Islet precursor cell (in vitro differentiated cells): ENCODE data around the gene GK.
"Not testable (repeated sequence)": the region's sequence is repeated elsewhere in the genome, so short reads cannot be mapped to it uniquely, and the experiment has no call there.

Source experiments
- DNase-seq: peaks from one replicate; pipeline ENCODE4 v3.0.0-alpha.2; 2018

GK gene

DNA sequence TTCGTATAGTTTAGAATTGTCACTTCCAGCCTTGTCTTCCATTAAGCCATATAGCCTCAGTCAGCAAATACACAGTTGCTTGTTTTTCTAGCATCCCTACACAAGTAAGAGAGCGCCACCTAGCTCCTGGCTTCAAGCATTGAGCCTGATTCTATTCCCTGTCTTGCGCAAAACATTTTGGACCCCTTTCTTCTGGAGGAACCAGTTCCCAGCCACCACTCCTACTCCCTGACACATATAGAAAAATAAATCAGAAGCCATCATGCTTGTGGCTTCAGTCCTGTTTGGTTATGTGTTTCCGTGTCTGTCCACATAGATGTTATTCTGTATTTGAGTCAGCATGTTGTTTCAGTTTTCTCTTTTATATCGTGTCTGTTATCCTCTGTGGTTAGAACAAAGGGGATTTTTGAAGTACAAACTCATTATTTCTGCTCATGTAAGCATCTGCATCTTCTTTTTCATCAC is 59.9 kb downstream of the GK start:
- DNase-seq = peak; percentile 71

DNA sequence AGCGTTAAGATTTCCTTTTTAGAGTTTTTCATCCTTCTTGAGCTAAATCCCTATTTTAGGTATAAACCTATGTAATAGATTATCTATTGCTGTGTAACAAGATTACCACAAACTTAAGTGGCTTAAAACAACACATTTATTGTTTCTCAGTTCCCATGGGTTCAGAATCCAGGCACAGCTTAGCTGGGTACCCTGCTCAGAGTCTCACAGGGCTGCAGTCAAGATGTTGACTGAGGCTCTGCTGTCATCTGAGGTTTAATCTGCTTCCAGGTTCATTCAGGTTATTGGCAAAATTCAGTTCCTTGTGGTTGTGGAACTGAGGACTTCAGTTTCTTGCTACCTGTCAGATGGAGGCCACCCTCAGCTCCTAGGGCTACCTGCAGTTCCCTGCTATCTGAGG is 60.9 kb downstream of the GK start:
- DNase-seq = no peak

DNA sequence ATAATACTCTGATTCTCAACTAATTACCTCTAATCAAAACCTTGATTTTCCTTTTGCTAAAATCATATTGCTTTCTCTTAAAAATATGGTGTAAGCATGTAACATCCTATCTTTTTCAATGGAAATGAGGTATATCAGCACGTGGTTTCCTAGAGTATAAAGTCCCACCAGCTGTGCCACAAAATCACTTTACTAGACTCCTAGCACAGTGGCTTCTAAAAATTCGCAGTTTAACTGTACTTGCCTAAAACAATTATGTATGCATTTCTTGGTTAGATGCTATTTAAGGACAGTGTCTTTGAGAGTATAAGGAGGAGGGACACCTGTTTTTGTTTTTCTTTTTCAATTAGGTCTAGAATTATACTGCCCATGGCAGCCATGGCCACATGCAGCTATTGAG is 62.8 kb downstream of the GK start:
- DNase-seq = no peak

DNA sequence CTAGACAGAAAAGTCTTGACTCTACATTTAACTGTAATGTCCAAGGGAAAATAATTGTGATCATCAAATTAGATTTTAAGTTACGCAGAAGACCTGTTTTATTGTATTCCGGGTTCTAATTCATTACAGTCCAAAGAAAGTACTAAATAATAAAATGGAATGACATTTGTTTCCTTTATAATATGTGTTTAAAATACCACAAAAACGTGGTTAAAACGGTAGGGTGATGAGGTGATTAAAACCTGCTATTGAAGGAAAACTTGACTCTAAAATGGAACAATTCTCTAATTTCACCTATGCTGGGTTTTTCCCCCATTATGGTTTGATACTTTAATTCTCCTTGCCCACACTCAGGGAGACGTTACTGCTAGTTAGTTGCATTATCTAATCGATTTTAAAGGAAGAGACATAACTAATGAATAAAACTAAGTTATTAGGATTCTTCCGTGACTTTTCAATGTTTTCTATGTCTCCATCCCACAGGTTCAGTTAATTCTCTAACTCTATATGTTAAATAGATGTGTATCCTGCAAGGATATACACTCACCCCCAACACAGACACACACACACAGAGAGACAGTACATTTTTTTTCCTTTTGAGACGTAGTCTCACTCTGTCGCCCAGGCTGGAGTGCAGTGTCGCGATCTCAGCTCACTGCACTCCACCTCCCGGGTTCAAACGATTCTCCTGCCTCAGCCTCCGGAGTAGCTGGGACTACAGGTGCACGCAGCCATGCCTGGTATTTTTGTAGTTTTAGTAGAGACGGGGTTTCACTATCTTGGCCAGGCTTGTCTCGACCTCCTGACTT is 80.8 kb downstream of the GK start:
- no peak for DNase-seq

DNA sequence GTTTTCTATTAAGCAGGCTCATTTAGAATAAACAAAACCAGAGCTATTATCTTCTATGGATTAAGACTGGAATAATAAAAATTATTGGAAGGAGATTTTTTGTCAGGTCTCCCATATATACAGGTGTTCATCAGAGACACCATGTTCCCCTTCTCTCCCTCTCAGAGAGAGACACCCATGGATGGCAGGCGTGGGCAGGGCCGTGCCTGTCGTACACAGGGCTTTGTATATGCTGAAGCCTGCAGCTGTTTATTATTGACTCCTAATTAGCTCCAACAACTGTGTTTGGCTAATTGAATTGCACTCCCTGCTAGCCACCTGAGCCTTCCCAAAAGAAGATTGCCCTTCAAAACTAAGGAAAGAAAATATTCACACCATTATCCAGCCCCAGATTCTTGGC is 81.6 kb downstream of the GK start:
- DNase-seq = no peak

DNA sequence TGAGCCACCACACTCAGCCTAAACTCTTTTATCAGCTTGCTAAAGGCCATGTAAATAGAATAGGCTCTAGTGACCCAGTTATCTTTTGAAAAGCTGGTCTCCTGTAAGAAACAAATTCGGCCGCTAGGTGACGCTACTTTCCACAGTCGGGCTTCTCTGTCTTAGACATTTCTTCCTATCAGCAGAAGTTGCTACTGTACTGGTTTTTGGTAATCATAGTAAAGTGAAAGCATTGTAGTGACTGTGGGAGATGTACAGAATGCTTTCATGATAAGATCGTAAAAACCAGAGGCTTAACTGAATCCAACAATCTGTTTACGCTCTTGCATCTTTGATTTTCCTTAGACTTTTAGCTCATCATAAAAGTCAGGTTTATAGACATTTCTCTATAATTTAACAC is 82.6 kb downstream of the GK start:
- DNase-seq = peak; percentile 66

DNA sequence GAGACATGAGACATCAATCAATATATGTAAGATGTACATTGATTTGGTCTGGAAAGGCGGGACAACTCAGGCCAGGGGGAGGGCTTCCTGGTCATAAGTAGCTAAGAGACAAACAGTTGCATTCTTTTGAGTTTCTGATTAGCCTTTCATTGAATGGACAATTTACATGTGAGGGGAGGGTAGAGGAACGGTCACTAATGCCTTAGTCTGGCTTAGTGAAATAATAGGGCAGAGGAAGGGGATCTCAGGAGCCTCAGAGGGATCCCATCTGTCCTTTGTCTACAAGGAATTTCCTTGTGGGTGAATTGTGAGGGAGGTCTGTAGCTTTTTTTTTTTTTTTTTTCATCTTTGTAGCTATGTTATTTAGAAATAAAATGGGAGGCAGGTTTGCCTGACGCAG is 88.3 kb downstream of the GK start:
- no peak for DNase-seq

DNA sequence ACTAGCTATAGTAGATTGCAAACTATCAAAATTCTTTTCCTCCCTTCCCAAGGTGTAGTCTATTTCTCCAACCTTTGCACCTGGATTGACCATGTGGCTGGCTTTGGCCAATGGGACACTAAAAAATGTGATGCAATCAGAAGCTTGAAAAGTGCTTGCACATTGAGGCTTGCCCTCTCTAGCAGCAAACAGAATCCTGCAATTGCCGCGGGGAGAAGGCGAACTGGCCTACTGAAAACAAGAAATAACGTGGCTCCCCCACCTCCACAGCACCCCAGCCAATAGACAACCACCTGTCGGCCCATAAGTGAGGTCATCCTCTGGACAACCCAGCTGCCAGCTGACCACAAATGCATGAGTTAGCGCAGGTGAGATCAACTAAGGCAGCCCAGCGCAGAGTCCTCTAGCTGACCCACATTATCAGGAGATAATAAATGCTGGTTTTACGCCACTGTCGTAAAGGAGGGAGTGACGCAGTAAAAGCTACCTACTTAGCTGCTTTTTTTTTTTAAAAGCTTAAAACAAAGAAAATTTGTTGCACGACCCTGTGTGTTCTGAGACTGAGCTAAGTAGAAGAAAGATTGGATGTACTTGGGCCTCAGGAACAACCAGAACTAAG is 95.2 kb downstream of the GK start:
- DNase-seq = no peak

DNA sequence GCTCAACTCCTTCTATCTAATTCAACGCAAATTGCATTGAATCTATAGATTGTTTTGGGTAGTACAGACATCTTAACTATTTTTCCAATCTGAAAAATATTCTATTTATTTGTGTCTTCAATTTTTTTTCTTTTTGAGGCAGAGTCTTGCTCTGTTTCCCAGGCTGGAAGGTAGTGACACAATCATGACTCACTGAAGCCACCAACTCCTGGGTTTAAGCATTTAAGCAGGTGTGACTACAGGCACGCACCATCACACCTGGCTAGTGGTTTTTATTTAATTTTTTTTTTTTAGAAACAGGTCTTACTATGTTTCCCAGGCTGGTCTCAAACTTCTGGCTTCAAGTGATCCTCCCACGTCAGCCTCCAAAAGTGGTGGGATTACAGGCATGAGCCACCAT is 98.3 kb downstream of the GK start:
- no peak for DNase-seq

DNA sequence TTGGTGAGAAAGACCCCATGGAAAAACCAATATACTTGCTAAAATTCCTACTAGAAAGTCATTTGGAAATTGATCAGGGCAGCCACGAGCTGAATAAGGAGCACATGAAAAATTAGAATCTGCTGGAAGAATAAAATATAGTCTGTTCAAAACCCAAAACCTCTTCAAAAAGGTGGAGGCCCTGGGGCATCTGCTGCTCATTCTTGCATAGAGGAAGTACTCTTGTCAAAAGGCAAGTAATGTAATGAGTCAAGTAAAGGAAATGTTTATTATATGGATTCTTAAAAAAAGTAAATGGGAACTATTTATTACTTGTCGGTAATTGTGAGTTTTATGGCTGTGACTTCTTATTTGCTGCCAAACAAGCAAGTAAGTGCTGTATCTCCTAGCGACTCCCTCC is 109.5 kb downstream of the GK start:
- no peak for DNase-seq

DNA sequence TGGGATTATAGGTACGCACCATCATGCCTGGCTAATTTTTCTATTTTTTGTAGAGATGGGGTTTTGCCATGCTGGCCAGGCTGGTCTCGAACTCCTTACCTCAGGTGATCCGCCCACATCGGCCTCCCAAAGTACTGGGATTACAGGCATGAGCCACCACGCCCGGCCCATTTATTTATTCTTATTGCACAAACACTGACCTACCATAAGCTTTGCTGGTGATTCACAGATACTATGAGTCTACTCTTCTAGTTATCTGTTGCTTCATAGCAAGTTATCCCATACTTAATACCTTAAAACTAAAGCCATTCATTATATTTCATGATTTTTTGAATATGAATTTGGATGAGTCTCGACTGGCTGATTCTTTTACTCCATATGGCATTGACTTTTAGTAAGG is 120.5 kb downstream of the GK start:
- DNase-seq = not testable (repeated sequence)

DNA sequence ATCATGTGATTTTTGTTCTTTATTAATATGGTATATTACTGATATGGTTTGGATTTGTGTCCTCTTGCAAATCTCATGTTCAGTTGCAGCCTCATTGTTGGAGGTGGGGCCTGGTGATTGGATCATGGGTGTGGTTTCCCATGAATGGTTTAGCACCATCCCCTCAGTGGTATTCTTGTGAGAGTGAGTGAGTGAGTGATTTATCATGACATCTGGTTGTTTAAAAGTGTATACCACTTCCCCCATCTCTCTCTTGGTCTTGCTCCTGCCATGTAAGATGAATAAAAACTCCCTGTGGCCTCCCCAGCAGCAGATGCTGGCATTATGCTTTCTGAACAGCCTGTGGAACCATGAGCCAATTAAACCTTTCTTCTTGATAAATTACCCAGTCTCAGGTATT is 124.4 kb downstream of the GK start:
- DNase-seq = no peak

DNA sequence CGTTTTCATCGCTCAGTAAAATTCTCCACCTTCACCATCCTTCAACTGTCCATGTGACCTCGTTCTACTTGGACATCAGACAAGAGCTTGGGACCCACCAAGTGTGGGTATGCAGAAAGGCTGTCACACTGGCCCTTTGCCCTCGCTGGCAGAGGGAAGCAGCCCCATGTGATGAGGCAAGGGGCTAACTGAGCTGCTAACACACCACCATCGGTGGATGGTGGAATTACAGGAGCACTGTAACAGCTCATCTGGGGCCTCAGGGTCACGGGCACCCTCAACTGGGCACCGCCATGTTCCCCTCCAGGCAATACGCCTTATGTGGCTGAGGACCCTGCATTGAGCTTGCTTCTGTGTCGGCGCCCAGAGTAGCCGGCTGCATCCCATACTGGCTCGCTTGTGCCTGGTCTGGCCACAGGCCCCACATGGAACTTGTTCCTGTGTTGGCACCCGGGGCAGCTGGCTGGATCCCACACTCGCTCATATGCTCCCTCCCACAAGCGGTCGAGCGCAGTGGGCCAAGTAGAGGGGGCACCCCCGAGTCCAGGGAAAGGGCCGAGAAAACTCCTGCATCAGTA is 126.3 kb downstream of the GK start:
- no peak for DNase-seq
